HCT116 (cell line): ENCODE data around the gene SIN3B. TPM values are rescaled to one million over a fixed set of nuclear protein-coding genes. Genes with fewer than 3 reads are reported as not detected.

Experiments
- ATAC-seq: fragments of 200-7000 bp; cut with Tn5 transposase; 2 replicates; pipeline ENCODE4 v1.9.1; 2020; ENCODE audit warnings: mild to moderate bottlenecking, moderate library complexity
- BruUV-seq: library from RNA; stranded (reverse); fragments of 400-500 nt; replicated peaks from 2 replicates; lab custom pipeline; 2021; lab: Mats Ljungman, UMichigan
- CTCF ChIA-PET: fragments of 300-600 bp; sonication (Branson Sonifier 250); formaldehyde crosslinking; loops from one replicate; lab custom pipeline; 2021; ENCODE audit warnings: antibody characterized with exemption; lab: Charles Lee
- POLR2A ChIA-PET: fragments of 300-600, 350-600 bp; sonication (Branson Sonifier 250); formaldehyde crosslinking; loops from one replicate; lab custom pipeline; 2021; ENCODE audit warnings: antibody characterized with exemption; lab: Charles Lee
- RAD21 ChIA-PET, 2 experiments: fragments of 300-600 bp; sonication (Branson Sonifier 250); formaldehyde crosslinking; loops; one replicate each; lab custom pipeline; 2023; ENCODE audit warnings: low total read pairs in 2 of 2; ENCODE audit not compliant: uncharacterized antibody in 2 of 2, unreplicated experiment in 2 of 2, low non-redundant PET in 1 of 2; lab: Charles Lee
- DNase-seq: peaks from one replicate; pipeline ENCODE4 v3.0.0-alpha.2; 2010; ENCODE audit warnings: low read depth, low spot score
- H2AFZ ChIP-seq: fragments of 200-600 bp; shearing (Covaris generic), sonication (generic); 2 replicates; pipeline ENCODE4 v1.6.1; 2017; ENCODE audit warnings: low read depth, mixed run types, mixed read lengths, antibody characterized with exemption, low read length; ENCODE audit not compliant: poor library complexity, severe bottlenecking
- H3K27ac ChIP-seq: 2 replicates; pipeline ENCODE4 v1.5.1; 2012; ENCODE audit warnings: low read depth, low read length
- H3K27me3 ChIP-seq: fragments of 200-600 bp; sonication (generic); 2 replicates; pipeline ENCODE4 v1.6.1; 2016; ENCODE audit warnings: mixed run types, low read length, mixed read lengths; ENCODE audit not compliant: insufficient read depth
- H3K36me3 ChIP-seq, 2 experiments: fragments of 200-500 bp in 1 of 2; fragments of 200-600 bp in 1 of 2; sonication (Bioruptor generic) in 1 of 2; sonication (generic) in 1 of 2; 2 replicates each; pipeline versions ENCODE4 v1.5.1 to v1.6.1; 2014 to 2016; ENCODE audit warnings: low read length in 2 of 2, inconsistent platforms in 1 of 2, mixed read lengths in 1 of 2, mixed run types in 1 of 2; ENCODE audit not compliant: insufficient read depth in 2 of 2, control insufficient read depth in 1 of 2
- H3K4me1 ChIP-seq, 2 experiments: fragments of 200-600 bp in 1 of 2; sonication (generic) in 1 of 2; 2 replicates each; pipeline versions ENCODE4 v1.5.1 to v1.6.1; 2012 to 2017; ENCODE audit warnings: low read length in 2 of 2, inconsistent platforms in 1 of 2, mild to moderate bottlenecking in 1 of 2, mixed read lengths in 1 of 2, mixed run types in 1 of 2, moderate library complexity in 1 of 2; ENCODE audit not compliant: insufficient read depth in 2 of 2, control insufficient read depth in 1 of 2
- H3K4me2 ChIP-seq: fragments of 200-600 bp; sonication (generic); 2 replicates; pipeline ENCODE4 v1.6.1; 2017; ENCODE audit warnings: mixed run types, low read length, mixed read lengths
- H3K4me3 ChIP-seq, 2 experiments: fragments of 200-600 bp in 1 of 2; sonication (generic) in 1 of 2; replicated peaks in 1 of 2; 2 replicates each; pipeline ENCODE4 v1.5.1; 2011 to 2016; ENCODE audit warnings: low read length in 2 of 2, control low read depth in 1 of 2, low read depth in 1 of 2, mild to moderate bottlenecking in 1 of 2, mixed read lengths in 1 of 2, mixed run types in 1 of 2
- H3K79me2 ChIP-seq: fragments of 200-600 bp; sonication (generic); 2 replicates; pipeline ENCODE4 v1.6.1; 2017; ENCODE audit warnings: mild to moderate bottlenecking, mixed run types, low read length, moderate library complexity, mixed read lengths; ENCODE audit not compliant: insufficient read depth
- H3K9ac ChIP-seq: fragments of 200-600 bp; sonication (generic); 2 replicates; pipeline ENCODE4 v1.6.1; 2016; ENCODE audit warnings: low read length, mixed read lengths
- H3K9me2 ChIP-seq: fragments of 200-600 bp; sonication (generic), shearing (Covaris generic); 2 replicates; pipeline ENCODE4 v1.6.1; 2017; ENCODE audit warnings: mixed run types, mild to moderate bottlenecking, moderate library complexity; ENCODE audit not compliant: insufficient read depth
- H3K9me3 ChIP-seq, 2 experiments: fragments of 200-500 bp in 1 of 2; fragments of 200-600 bp in 1 of 2; sonication (Bioruptor generic) in 1 of 2; sonication (generic) in 1 of 2; 2 replicates each; pipeline ENCODE4 v1.6.1; 2014 to 2017; ENCODE audit warnings: low read length in 2 of 2, mixed read lengths in 2 of 2, inconsistent platforms in 1 of 2, low read depth in 1 of 2, mild to moderate bottlenecking in 1 of 2, mixed run types in 1 of 2, moderate library complexity in 1 of 2; ENCODE audit not compliant: control insufficient read depth in 1 of 2, insufficient read depth in 1 of 2
- H4K20me1 ChIP-seq: fragments of 200-600 bp; sonication (generic), shearing (Covaris generic); 2 replicates; pipeline ENCODE4 v1.6.1; 2017; ENCODE audit warnings: mixed run types, mild to moderate bottlenecking, moderate library complexity; ENCODE audit not compliant: insufficient read depth
- CBX3 ChIP-seq: IDR thresholded peaks from 2 replicates; pipeline ENCODE4 v1.6.1; 2012; ENCODE audit warnings: low read depth
- EGR1 ChIP-seq: IDR thresholded peaks from 2 replicates; pipeline ENCODE4 v1.6.1; 2012; ENCODE audit warnings: low read depth
- ELF1 ChIP-seq: IDR thresholded peaks from 2 replicates; pipeline ENCODE4 v1.6.1; 2012; ENCODE audit warnings: low read depth, borderline replicate concordance
- EZH2 ChIP-seq: fragments of 200-600 bp; sonication (generic); IDR thresholded peaks from 2 replicates; pipeline ENCODE4 v1.6.1; 2017; ENCODE audit warnings: antibody characterized with exemption, mixed run types
- EZH2phosphoT487 ChIP-seq: fragments of 200-600 bp; IDR thresholded peaks from 2 replicates; pipeline ENCODE4 v1.6.1; 2018; ENCODE audit warnings: antibody characterized with exemption, borderline replicate concordance
- FOSL1 ChIP-seq: IDR thresholded peaks from 2 replicates; pipeline ENCODE4 v1.6.1; 2012; ENCODE audit warnings: low read depth
- POLR2A ChIP-seq: IDR thresholded peaks from 2 replicates; pipeline ENCODE4 v1.7.0; 2011; ENCODE audit warnings: borderline replicate concordance; ENCODE audit not compliant: insufficient read depth, insufficient read length; ENCODE audit errors: extremely low read depth
- POLR2AphosphoS5 ChIP-seq: IDR thresholded peaks from 2 replicates; pipeline ENCODE4 v1.6.1; 2011; ENCODE audit warnings: mild to moderate bottlenecking, low read depth, low read length, moderate library complexity
- SRF ChIP-seq: IDR thresholded peaks from 2 replicates; pipeline ENCODE4 v1.6.1; 2012; ENCODE audit warnings: low read depth
- TCF7L2 ChIP-seq: IDR thresholded peaks from 2 replicates; pipeline ENCODE4 v1.7.0; 2011; ENCODE audit warnings: borderline replicate concordance, inconsistent platforms; ENCODE audit not compliant: insufficient read depth, insufficient read length; ENCODE audit errors: extremely low read depth
- YY1 ChIP-seq: IDR thresholded peaks from 2 replicates; pipeline ENCODE4 v1.6.1; 2011; ENCODE audit warnings: low read length, low read depth, moderate library complexity, mild to moderate bottlenecking; ENCODE audit not compliant: insufficient replicate concordance; ENCODE audit errors: extremely low read depth
- ZFX ChIP-seq: fragments of 450-650 bp; IDR thresholded peaks from 2 replicates; pipeline ENCODE4 v1.6.1; 2017
- intact Hi-C: fragments of 100-400 bp; cut with micrococcal nuclease; formaldehyde crosslinking; loops from 2 replicates; pipeline ENCODE4 v1.10.0; 2022
- total RNA-seq: library from RNA; stranded (reverse); gene quantifications from one replicate; pipeline ENCODE4 v1.2.1, GENCODE V29; 2021; ENCODE audit not compliant: unreplicated experiment
- TF ChIP-seq, protein P1 (sequence below): IDR thresholded peaks from 2 replicates; pipeline ENCODE4 v1.6.1; 2012
- TF ChIP-seq, protein P2 (sequence below): IDR thresholded peaks from 2 replicates; pipeline ENCODE4 v1.6.1; 2012
- TF ChIP-seq, protein P3 (sequence below): IDR thresholded peaks from 2 replicates; pipeline ENCODE4 v1.6.1; 2011; ENCODE audit warnings: mild to moderate bottlenecking, low read length, moderate library complexity; ENCODE audit not compliant: insufficient replicate concordance; ENCODE audit errors: extremely low read depth
- TF ChIP-seq, protein P4 (sequence below), 3 experiments: fragments of 200-600 bp in 1 of 3; sonication (generic) in 1 of 3; IDR thresholded peaks in 2 of 3; conservative IDR thresholded peaks in 1 of 3; 2 replicates each; pipeline ENCODE4 v1.5.1; 2012 to 2017; ENCODE audit warnings: low read depth in 2 of 3, low read length in 2 of 3, antibody characterized with exemption in 1 of 3, borderline replicate concordance in 1 of 3, control low read depth in 1 of 3, mild to moderate bottlenecking in 1 of 3, mixed read lengths in 1 of 3, mixed run types in 1 of 3, moderate library complexity in 1 of 3; ENCODE audit not compliant: insufficient read depth in 1 of 3
- TF ChIP-seq, protein P5 (sequence below): IDR thresholded peaks from 2 replicates; pipeline ENCODE4 v1.6.1; 2012; ENCODE audit warnings: low read depth

Gene SIN3B
- total RNA-seq, 1 experiment from 2014 or later: 59.9 TPM

DNA sequence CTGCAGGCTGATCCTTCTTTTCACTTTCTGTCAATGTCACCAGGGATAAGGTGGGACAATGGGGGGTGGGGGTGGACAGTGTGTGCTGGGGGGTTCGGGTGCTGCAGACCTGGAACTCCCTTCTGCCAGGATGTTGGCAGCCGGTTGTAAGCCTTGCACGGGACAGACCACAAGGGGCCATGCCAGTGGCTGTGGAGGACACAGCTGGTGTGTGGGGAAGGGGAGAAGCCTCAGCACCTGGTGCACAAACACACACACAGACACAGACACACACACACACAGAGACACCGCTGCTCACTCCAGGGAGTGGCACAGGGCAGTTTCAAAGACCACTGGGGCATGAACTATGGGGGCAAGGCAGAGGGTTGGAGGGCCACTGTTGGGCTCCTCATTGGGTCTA lies 63.2 kb downstream of the SIN3B start:
- TF ChIP-seq FOSL1 (no peak), EZH2phosphoT487 (no peak), ELF1 (no peak), EGR1 (no peak), CBX3 (no peak), POLR2A (no peak), SRF (no peak), ZFX (no peak), POLR2AphosphoS5 (no peak), YY1 (no peak), EZH2 (no peak), TCF7L2 (no peak)
- TF ChIP-seq, protein P1, sequence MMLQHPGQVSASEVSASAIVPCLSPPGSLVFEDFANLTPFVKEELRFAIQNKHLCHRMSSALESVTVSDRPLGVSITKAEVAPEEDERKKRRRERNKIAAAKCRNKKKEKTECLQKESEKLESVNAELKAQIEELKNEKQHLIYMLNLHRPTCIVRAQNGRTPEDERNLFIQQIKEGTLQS: no peak
- TF ChIP-seq, protein P2, sequence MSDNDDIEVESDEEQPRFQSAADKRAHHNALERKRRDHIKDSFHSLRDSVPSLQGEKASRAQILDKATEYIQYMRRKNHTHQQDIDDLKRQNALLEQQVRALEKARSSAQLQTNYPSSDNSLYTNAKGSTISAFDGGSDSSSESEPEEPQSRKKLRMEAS: no peak
- TF ChIP-seq, protein P3, sequence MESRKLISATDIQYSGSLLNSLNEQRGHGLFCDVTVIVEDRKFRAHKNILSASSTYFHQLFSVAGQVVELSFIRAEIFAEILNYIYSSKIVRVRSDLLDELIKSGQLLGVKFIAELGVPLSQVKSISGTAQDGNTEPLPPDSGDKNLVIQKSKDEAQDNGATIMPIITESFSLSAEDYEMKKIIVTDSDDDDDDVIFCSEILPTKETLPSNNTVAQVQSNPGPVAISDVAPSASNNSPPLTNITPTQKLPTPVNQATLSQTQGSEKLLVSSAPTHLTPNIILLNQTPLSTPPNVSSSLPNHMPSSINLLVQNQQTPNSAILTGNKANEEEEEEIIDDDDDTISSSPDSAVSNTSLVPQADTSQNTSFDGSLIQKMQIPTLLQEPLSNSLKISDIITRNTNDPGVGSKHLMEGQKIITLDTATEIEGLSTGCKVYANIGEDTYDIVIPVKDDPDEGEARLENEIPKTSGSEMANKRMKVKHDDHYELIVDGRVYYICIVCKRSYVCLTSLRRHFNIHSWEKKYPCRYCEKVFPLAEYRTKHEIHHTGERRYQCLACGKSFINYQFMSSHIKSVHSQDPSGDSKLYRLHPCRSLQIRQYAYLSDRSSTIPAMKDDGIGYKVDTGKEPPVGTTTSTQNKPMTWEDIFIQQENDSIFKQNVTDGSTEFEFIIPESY: no peak
- TF ChIP-seq, protein P4, sequence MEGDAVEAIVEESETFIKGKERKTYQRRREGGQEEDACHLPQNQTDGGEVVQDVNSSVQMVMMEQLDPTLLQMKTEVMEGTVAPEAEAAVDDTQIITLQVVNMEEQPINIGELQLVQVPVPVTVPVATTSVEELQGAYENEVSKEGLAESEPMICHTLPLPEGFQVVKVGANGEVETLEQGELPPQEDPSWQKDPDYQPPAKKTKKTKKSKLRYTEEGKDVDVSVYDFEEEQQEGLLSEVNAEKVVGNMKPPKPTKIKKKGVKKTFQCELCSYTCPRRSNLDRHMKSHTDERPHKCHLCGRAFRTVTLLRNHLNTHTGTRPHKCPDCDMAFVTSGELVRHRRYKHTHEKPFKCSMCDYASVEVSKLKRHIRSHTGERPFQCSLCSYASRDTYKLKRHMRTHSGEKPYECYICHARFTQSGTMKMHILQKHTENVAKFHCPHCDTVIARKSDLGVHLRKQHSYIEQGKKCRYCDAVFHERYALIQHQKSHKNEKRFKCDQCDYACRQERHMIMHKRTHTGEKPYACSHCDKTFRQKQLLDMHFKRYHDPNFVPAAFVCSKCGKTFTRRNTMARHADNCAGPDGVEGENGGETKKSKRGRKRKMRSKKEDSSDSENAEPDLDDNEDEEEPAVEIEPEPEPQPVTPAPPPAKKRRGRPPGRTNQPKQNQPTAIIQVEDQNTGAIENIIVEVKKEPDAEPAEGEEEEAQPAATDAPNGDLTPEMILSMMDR (IDR thresholded peaks at IDR 0.05 in 2 of 3, conservative IDR thresholded peaks at IDR 0.05 in 1 of 3; ENCODE audit: borderline replicate concordance in 1 of 3, insufficient read depth in 1 of 3, low read depth in 2 of 3, low read length in 2 of 3): no peak
- TF ChIP-seq, protein P5, sequence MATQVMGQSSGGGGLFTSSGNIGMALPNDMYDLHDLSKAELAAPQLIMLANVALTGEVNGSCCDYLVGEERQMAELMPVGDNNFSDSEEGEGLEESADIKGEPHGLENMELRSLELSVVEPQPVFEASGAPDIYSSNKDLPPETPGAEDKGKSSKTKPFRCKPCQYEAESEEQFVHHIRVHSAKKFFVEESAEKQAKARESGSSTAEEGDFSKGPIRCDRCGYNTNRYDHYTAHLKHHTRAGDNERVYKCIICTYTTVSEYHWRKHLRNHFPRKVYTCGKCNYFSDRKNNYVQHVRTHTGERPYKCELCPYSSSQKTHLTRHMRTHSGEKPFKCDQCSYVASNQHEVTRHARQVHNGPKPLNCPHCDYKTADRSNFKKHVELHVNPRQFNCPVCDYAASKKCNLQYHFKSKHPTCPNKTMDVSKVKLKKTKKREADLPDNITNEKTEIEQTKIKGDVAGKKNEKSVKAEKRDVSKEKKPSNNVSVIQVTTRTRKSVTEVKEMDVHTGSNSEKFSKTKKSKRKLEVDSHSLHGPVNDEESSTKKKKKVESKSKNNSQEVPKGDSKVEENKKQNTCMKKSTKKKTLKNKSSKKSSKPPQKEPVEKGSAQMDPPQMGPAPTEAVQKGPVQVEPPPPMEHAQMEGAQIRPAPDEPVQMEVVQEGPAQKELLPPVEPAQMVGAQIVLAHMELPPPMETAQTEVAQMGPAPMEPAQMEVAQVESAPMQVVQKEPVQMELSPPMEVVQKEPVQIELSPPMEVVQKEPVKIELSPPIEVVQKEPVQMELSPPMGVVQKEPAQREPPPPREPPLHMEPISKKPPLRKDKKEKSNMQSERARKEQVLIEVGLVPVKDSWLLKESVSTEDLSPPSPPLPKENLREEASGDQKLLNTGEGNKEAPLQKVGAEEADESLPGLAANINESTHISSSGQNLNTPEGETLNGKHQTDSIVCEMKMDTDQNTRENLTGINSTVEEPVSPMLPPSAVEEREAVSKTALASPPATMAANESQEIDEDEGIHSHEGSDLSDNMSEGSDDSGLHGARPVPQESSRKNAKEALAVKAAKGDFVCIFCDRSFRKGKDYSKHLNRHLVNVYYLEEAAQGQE: no peak
- Histone ChIP-seq H3K4me2 (no peak overlapping the region), H3K9me3 (no peaks in the 10 kb centered on the region), H2AFZ (no peak overlapping the region), H3K79me2 (no peaks in the 10 kb centered on the region), H3K4me1 (peaks cover 2 to 4% of the 10 kb centered on the region in 2 experiments; a peak in 2 of 4 replicates), H4K20me1 (no peaks in the 10 kb centered on the region), H3K4me3 (no peak overlapping the region), H3K9me2 (no peaks in the 10 kb centered on the region), H3K27ac (no peak overlapping the region), H3K36me3 (no peaks in the 10 kb centered on the region), H3K27me3 (no peaks in the 10 kb centered on the region), H3K9ac (no peak overlapping the region)
- DNase-seq (no peak), ATAC-seq (no peak)
- ChIA-PET CTCF (no interaction called here), RAD21 (no interaction called here), POLR2A (no interaction called here)
- no TSS peak for BruUV-seq
- intact Hi-C loops: no loop called here
